SK-N-MC (cell line): ENCODE measurements around the gene PXYLP1.

Source experiments
- DNase-seq: peaks from one replicate; pipeline ENCODE4 v3.0.0-alpha.2; 2011; ENCODE audit warnings: low read depth, low spot score
- H3K27ac ChIP-seq: fragments of 200-600 bp; sonication (generic); 2 replicates; pipeline ENCODE4 v1.5.1; 2016; ENCODE audit warnings: mixed run types
- H3K36me3 ChIP-seq: fragments of 200-600 bp; sonication (generic); 2 replicates; pipeline ENCODE4 v1.6.1; 2017; ENCODE audit warnings: antibody characterized with exemption, low read length, mixed read lengths; ENCODE audit not compliant: insufficient read depth
- H3K4me3 ChIP-seq: fragments of 200-600 bp; sonication (generic); 2 replicates; pipeline ENCODE4 v1.5.1; 2016
- H3K9ac ChIP-seq: fragments of 200-600 bp; sonication (generic); 2 replicates; pipeline ENCODE4 v1.8.0; 2017; ENCODE audit warnings: mixed run types, mixed read lengths; ENCODE audit not compliant: insufficient read length
- H3K9me3 ChIP-seq: fragments of 200-600 bp; sonication (generic); 2 replicates; pipeline ENCODE4 v1.6.1; 2017; ENCODE audit warnings: low read depth, mild to moderate bottlenecking, antibody characterized with exemption, low read length, moderate library complexity, mixed read lengths
- EZH2 ChIP-seq: fragments of 200-600 bp; sonication (generic); IDR thresholded peaks from one replicate; pipeline ENCODE4 v1.6.1; 2017; ENCODE audit warnings: antibody characterized with exemption
- FOXP2 ChIP-seq: optimal IDR thresholded peaks from 2 replicates; pipeline ENCODE3; 2011; ENCODE audit warnings: mild to moderate bottlenecking, moderate library complexity; ENCODE audit not compliant: insufficient read depth; ENCODE audit errors: extremely low read length, control extremely low read depth
- POLR2AphosphoS5 ChIP-seq: IDR thresholded peaks from 2 replicates; pipeline ENCODE4 v1.6.1; 2012; ENCODE audit warnings: mild to moderate bottlenecking, low read depth, low read length, borderline replicate concordance

The PXYLP1 gene

GRCh38 chr3:141240687-141241615 is 9.3 kb downstream of the PXYLP1 start:
- H3K27ac ChIP-seq, result no peak overlapping the region
- no peak for DNase-seq
- TF ChIP-seq POLR2AphosphoS5, result no peak
- TF ChIP-seq FOXP2, result no peak
- no peak for TF ChIP-seq EZH2
- no peak overlapping the region for H3K9ac ChIP-seq
- H3K4me3 ChIP-seq, result no peak overlapping the region
- H3K9me3 ChIP-seq, result no peaks in the 10 kb centered on the region
- no peaks in the 10 kb centered on the region; the same call in 1 of the 2 replicates for H3K36me3 ChIP-seq

DNA sequence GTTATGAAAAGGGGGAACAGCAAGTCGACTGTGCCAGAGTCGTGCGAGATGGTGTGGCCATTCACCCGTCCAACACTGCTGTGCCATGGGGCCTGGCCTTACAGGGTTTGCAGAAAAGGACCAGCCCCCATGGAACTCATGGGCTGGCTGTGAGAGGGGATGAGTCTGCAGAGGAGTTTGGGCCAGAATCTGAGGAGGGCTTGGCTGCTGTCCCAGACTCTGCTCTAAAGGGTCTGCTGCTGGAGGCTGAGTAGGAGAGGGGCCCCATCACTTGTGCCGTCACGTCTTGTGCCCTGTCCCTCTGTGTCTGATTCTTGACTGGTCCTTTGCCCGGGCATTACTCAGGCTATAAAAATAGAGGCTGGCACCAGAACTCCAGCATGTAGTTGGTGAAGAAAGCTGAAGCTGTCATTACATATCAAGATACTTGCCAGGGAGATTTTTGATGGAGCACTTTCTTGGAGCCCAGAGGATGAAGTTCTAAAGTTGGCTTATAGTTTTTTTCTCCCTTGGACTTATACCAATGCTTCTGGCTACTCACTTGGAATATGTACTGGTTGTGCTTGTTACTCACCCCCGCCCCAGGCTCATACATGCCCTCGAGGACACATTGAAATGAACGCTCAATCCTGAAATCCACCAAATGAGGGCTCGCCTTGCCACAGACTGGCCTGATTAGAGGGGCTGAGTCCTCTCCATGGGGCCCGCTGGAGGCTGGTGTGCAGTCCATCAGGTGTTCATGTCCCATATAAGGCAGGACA is 10.2 kb downstream of the PXYLP1 start:
- Histone ChIP-seq H3K36me3 (no peaks in the 10 kb centered on the region; the same call in 1 of the 2 replicates), H3K9me3 (no peaks in the 10 kb centered on the region), H3K27ac (no peak overlapping the region), H3K9ac (no peak overlapping the region), H3K4me3 (no peak overlapping the region)
- TF ChIP-seq EZH2 (no peak), FOXP2 (no peak), POLR2AphosphoS5 (no peak)
- no peak for DNase-seq

GRCh38 chr3:141242377-141243092 is 10.9 kb downstream of the PXYLP1 start:
- Histone ChIP-seq H3K9ac (no peak overlapping the region), H3K9me3 (no peaks in the 10 kb centered on the region), H3K36me3 (no peaks in the 10 kb centered on the region; the same call in 1 of the 2 replicates), H3K27ac (no peak overlapping the region), H3K4me3 (no peak overlapping the region)
- no peak for TF ChIP-seq POLR2AphosphoS5
- no peak for TF ChIP-seq FOXP2
- TF ChIP-seq EZH2, result no peak
- DNase-seq, result no peak

- Histone ChIP-seq H3K36me3 (no peaks in the 10 kb centered on the region), H3K4me3 (no peak overlapping the region), H3K9ac (no peak overlapping the region), H3K9me3 (no peaks in the 10 kb centered on the region), H3K27ac (no peak overlapping the region)
- DNase-seq, result no peak
- TF ChIP-seq FOXP2 (no peak), POLR2AphosphoS5 (no peak), EZH2 (no peak)
Measured at GRCh38 chr3:141243271-141243707, 11.7 kb downstream of the PXYLP1 start.

DNA sequence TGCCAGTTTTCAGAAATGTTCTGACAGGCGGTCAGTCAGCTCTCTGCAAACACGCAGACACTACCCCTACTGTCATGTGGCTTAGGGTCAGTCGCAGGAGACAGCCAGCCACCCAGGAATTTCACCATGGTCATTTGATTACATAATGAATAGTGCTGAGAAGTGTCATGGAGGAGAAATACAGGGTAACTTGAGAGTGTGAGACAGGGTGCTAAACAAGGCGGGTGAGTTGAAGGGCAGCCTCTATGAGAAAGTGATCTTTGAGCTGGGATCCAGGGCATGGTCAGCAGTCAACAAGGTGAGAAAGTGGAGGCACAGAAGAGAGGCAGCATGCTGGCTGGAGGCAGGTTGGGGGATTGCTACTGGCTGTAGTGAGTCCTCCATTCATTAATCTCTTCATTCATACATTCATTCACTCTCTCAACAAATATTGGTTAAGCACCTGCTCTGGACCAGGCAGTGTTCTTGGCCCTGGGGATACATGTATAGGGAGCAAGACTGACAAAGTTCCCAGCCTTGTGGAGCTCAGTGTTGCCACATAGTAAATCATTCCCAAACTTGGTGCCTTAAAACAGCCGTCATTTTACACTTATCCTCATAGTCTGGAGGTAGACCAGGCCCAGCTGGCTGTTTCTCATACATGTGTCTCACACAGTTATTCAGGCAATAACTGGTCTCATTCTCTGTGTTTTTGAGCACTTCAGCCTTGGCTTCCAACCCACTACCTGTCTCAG is 14.8 kb downstream of the PXYLP1 start:
- no peak overlapping the region for H3K4me3 ChIP-seq
- H3K27ac ChIP-seq, result no peak overlapping the region
- no peak overlapping the region for H3K9ac ChIP-seq
- TF ChIP-seq FOXP2 (no peak), POLR2AphosphoS5 (no peak), EZH2 (no peak)
- H3K36me3 ChIP-seq, result no peaks in the 10 kb centered on the region
- DNase-seq, result no peak
- H3K9me3 ChIP-seq, result no peaks in the 10 kb centered on the region

DNA sequence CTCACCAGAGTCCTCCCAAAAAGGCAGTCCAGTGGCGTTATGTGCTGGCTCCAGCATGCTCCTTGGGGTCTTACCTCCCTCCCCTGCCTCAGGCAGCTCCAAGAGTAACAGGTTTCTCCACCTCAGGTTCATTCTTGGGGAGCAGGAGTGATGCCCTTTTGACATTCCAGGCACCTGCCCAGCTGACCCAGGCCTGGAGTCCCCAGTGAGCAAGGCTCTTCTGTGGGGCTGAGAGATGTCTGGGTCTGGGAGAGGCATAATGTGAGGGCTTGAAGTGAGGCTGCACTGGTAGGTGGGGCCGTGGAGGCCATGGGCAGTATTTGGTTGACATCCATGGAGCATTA is 15.3 kb downstream of the PXYLP1 start:
- TF ChIP-seq POLR2AphosphoS5 (no peak), EZH2 (no peak), FOXP2 (no peak)
- H3K9me3 ChIP-seq, result no peaks in the 10 kb centered on the region

GRCh38 chr3:141248064-141248463 is 16.4 kb downstream of the PXYLP1 start:
- DNase-seq, result no peak
- H3K4me3 ChIP-seq, result no peak overlapping the region
- TF ChIP-seq POLR2AphosphoS5, result no peak
- no peak for TF ChIP-seq FOXP2
- no peak for TF ChIP-seq EZH2

More for the DNA sequence above, 15.3 kb downstream of the PXYLP1 start:
- Histone ChIP-seq H3K36me3 (no peaks in the 10 kb centered on the region), H3K27ac (no peak overlapping the region), H3K4me3 (no peak overlapping the region), H3K9ac (no peak overlapping the region)
- DNase-seq, result no peak

DNA sequence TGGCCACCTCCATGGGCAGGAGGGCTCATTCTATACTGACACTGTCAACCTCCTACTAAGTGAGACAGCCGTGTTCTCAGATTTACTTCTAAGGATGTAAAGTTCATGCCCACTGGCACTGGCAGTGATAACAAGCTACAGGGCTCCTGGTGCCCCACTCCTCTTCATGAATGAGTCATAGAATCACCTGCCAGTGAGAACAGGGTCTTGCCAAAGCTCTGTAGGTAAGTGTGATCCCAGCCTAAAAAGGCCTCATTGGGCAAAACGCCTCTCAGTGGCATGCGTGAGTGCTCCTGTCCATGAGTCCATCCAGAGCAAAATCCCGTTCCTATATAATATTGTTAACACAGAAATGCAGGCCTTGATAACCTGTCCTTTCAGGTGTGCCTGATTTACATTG is 17.4 kb downstream of the PXYLP1 start:
- no peak for DNase-seq
- Histone ChIP-seq H3K9ac (no peak overlapping the region), H3K27ac (no peak overlapping the region), H3K4me3 (no peak overlapping the region), H3K9me3 (no peaks in the 10 kb centered on the region), H3K36me3 (no peaks in the 10 kb centered on the region)
- TF ChIP-seq EZH2 (no peak), FOXP2 (no peak), POLR2AphosphoS5 (no peak)

More at GRCh38 chr3:141248064-141248463, 16.4 kb downstream of the PXYLP1 start:
- Histone ChIP-seq H3K9ac (no peak overlapping the region), H3K9me3 (no peaks in the 10 kb centered on the region), H3K27ac (no peak overlapping the region), H3K36me3 (no peaks in the 10 kb centered on the region)
